ENCODE results near the gene FOXP1. TPM values are rescaled to one million over a fixed set of nuclear protein-coding genes. Genes with fewer than 3 reads are reported as not detected.

FOXP1 gene
- 100 to 1,000 TPM; 441 to 620 (median 523) TPM for polyA plus RNA-seq (ENCODE audit: low read depth in 6 of 6)

DNA sequence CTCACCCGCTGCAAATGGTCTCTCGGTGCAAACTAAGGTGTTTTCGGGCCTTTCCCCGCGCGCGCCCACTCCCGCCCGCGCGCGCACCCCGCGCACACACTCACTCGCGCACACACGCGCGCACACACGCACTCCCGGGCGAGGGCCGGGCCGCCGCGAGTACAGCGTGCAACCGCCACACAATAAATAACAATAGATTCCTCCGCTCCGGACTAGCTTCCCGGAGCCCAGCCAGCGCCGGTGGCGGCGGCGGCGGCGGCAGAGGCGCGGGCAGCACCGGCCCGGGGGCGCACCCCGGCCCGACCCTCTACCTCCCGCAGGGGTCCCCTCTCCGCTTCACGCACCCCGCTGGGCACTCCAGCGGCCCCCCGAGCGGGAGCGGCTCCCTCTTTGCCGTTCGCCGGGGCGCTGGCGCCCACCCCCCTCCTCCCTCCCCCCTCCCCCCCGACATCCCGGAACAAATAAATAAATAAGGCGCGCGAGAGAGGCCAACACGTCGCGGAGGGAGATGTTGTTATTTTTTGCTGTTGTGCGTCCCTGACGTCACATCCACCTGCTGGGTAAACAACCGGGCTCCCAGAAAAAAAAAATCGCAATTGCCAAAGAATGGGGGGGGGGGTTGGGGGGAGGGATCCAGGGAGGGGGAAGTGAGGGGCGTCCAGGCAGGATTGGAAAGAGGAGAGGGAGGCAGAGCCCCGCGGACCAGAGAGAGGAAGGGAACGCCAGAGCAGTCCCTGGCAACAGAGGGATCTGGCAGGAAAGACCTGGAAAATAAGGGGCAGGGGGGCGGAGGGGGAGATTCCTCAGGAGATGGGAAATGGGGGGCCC is at the start of gene FOXP1:
FOXP1 (minus strand) TSS at position 163 of the 828 bp plus-strand sequence. CDS start 385,347 bp downstream, outside the sequence.
- ATAC-seq (ENCODE audit: low read depth in 2 of 2) (peak; percentile 51 to 52), DNase-seq (peak; percentile 72)
- Mint-ChIP-seq H3K4me3 (peak within 1 kb of the TSS; percentile 97 to 100 (median 99)), H3K27me3 (no peaks in the 10 kb centered on the region), H3K9me3 (no peaks in the 10 kb centered on the region), H3K36me3 (peaks cover 0 to 9% of the 10 kb centered on the region in 2 donors), H3K27ac (peak within 1 kb of the TSS; percentile 97 to 100 (median 99)), H3K4me1 (peaks cover 24 to 52% (median 42%) of the 10 kb centered on the region in 3 donors)

DNA sequence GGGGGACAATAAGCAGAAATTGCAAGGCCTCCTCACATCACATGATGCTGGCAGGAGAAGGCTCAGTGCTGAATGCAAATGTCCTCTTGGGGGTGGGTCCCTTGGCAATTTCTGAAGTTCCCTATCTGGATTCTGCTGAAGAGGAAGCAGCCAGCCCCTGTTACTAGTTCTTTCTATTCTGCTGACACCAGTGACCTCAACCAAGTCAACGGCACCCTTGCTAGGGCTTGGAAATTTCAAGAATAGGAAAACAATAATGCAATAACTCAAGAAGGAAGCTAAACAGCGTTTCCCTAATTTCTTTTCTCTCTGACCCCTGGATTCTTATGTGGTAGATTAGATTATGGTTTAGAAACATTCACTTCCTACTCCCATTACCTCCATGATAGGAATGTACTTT is 46.2 kb upstream of the FOXP1 start:
- Mint-ChIP-seq H3K4me1 (peaks cover 0 to 11% (median 9%) of the 10 kb centered on the region in 3 donors), H3K36me3 (no peaks in the 10 kb centered on the region), H3K9me3 (peaks cover 0 to 4% (median 0%) of the 10 kb centered on the region in 7 donors), H3K27ac (peak overlapping the region in 1 of 6 donors; percentile 21), H3K4me3 (peak overlapping the region in 1 of 8 donors; percentile 21), H3K27me3 (no peaks in the 10 kb centered on the region)
- ATAC-seq (ENCODE audit: low read depth in 2 of 2) (peak; percentile 71 to 93), DNase-seq (peak; percentile 19)

DNA sequence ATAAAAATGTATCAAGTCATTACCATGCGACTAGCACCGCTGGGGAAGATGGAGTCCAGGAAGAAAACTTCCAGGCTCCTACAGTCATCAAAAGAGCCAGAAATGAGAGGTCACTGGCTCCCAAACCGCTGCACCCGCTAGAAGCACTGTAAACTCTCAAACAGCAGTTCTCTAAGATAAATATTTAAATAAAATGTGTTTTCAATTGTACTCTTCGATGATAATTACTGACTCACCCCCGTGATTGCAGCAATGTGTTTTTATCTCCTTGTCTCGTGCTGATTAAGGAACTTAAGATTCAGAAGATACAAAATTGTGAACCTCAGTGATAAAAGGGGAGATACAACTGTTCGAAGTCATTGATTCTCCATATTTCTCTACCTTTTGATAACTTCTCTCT is 45.8 kb upstream of the FOXP1 start:
- H3K4me3 Mint-ChIP-seq, result peak overlapping the region in 1 of 8 donors; percentile 21
- DNase-seq (no peak), ATAC-seq (ENCODE audit: low read depth in 2 of 2) (no peak)
- peaks cover 0 to 11% (median 9%) of the 10 kb centered on the region in 3 donors for H3K4me1 Mint-ChIP-seq
- no peaks in the 10 kb centered on the region for H3K27me3 Mint-ChIP-seq
- H3K9me3 Mint-ChIP-seq, result peaks cover 0 to 4% (median 0%) of the 10 kb centered on the region in 7 donors
- H3K36me3 Mint-ChIP-seq, result no peaks in the 10 kb centered on the region
- H3K27ac Mint-ChIP-seq, result peak overlapping the region in 2 of 6 donors; percentile 21 to 54

DNA sequence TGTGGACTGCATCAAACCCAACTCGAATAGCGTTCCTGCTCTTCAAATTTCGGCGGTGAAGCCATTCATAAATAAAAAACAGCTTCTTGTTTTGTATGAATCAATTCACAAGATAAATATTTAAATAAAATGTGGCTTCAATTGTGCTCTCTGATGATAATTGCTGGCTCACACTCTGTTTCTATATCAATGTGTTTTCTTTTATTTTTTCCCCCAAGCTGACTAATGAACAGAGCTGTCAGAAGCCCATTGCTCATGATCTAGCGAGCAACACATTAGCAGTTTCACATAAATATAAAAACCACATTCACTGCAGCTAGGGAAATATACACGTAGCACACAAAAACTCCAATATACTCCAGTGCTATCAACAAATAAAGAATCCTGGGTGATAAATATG is 45.0 kb upstream of the FOXP1 start:
- ATAC-seq (ENCODE audit: low read depth in 2 of 2), result no peak
- Mint-ChIP-seq H3K4me3 (no peak overlapping the region), H3K27me3 (no peaks in the 10 kb centered on the region), H3K4me1 (peaks cover 0 to 11% (median 9%) of the 10 kb centered on the region in 3 donors), H3K9me3 (peaks cover 0 to 4% (median 0%) of the 10 kb centered on the region in 7 donors), H3K36me3 (no peaks in the 10 kb centered on the region), H3K27ac (peak overlapping the region in 1 of 6 donors; percentile 55)
- no peak for DNase-seq

DNA sequence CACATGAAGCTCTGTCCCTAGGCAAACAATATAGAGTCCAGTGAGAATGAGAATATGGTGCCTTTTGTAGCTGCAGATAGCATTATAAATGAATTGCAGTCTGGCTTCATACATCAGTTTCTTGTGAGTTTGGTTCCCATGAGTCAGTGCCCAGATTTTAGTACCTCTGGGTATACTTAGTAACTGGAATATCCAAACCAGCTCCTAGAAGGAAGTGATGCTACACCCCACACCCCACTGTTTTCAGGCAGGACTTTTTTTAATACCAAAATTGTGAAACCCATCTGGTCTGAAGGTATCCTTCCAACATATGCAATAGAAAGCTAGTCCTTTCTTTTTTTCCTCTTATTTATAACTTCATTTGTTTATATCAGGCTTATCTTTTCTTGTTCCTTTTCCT is 42.1 kb upstream of the FOXP1 start:
- Mint-ChIP-seq H3K36me3 (no peaks in the 10 kb centered on the region), H3K27ac (no peak overlapping the region), H3K4me1 (peaks cover 0 to 11% (median 9%) of the 10 kb centered on the region in 3 donors), H3K9me3 (peaks cover 0 to 4% (median 0%) of the 10 kb centered on the region in 7 donors), H3K27me3 (peaks cover 0 to 3% (median 0%) of the 10 kb centered on the region in 3 donors), H3K4me3 (no peak overlapping the region)
- ATAC-seq (ENCODE audit: low read depth in 2 of 2), result no peak
- no peak for DNase-seq

DNA sequence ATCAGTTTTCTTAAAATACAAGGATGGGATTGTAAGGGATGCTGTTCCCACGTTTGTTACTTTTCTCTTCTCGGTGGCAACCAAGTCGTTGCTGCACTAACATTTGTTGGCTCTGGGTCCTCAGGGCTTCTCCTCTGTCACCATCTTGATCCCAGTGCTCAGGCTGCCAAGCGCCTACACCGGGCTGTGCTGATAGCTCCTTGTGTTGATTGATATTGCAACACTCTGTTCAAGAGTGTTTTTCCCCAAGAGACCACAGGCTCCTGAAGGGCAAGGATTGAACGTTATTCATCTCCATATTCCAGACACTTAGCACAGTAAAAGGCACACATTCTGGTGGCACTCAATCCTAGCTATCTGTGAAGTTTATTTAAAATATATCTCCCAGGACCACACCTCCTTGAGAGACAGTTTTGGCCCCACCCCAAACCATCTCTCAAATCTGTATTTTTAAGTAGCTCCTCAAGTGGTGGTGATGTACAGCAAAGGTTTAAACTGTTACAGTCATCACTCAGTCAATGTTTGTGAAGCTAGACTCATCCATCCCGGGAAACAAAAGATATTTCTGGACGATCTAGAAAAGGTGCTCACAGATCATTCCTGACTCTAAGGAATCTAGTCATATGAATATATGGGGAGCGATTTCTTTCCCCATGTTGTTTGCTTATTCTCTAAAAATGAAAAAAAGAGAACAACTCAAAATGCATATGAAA is 38.5 kb upstream of the FOXP1 start:
- Mint-ChIP-seq H3K9me3 (peaks cover 0 to 4% (median 0%) of the 10 kb centered on the region in 7 donors), H3K4me3 (no peak overlapping the region), H3K27ac (no peak overlapping the region), H3K27me3 (peaks cover 0 to 3% (median 0%) of the 10 kb centered on the region in 3 donors), H3K36me3 (no peaks in the 10 kb centered on the region), H3K4me1 (peaks cover 0 to 4% (median 0%) of the 10 kb centered on the region in 3 donors)
- DNase-seq, result no peak
- ATAC-seq (ENCODE audit: low read depth in 2 of 2), result no peak

DNA sequence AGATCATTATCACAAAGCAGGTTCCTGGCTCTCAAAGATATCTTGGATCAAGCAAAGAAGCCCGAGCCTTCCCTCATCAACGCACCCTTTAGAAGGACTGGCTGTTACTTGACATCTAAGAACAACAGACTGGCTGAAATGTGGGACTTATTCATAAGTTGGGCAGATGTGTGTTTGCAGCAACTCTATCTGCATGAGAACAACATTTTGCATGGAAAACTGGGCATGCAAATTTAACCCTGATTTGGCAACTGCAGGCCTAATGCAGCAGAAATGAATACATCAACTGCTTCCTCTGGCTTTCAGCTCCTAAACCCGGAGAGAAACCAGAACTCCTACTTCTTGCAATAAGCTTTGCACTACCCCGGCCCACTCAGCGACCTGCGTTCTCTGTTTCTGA is 35.0 kb upstream of the FOXP1 start:
- H3K9me3 Mint-ChIP-seq, result peaks cover 0 to 2% (median 0%) of the 10 kb centered on the region in 7 donors
- H3K27ac Mint-ChIP-seq, result no peak overlapping the region
- no peak overlapping the region for H3K4me3 Mint-ChIP-seq
- H3K4me1 Mint-ChIP-seq, result peaks cover 4 to 11% (median 8%) of the 10 kb centered on the region in 3 donors
- H3K27me3 Mint-ChIP-seq, result peaks cover 0 to 3% (median 0%) of the 10 kb centered on the region in 3 donors
- DNase-seq (no peak), ATAC-seq (ENCODE audit: low read depth in 2 of 2) (no peak)
- no peaks in the 10 kb centered on the region for H3K36me3 Mint-ChIP-seq

DNA sequence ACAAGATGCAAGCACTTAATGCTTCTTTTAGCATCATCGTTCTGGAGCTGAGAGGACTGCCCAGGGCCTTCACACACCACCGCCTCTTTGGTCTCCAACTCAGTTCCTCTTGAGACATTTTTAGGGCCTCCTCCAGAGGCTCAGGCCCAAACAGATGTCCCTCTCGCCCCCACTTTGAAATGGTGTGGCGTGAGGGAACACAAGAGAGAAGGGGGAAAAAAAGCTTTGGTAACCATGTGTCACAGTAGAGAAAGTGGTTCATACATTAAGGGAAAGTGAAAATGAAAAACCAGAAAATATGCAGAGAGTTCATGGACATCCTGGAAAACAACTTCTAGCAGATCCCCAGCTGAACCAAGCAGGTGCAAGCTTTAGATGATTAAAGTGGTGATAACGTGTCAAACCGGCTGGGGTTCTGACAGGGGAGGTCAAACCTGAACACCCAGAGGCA is 33.1 kb upstream of the FOXP1 start:
- peaks cover 4 to 11% (median 8%) of the 10 kb centered on the region in 3 donors for H3K4me1 Mint-ChIP-seq
- no peak for DNase-seq
- H3K27me3 Mint-ChIP-seq, result no peaks in the 10 kb centered on the region
- no peak for ATAC-seq (ENCODE audit: low read depth in 2 of 2)
- H3K36me3 Mint-ChIP-seq, result no peaks in the 10 kb centered on the region
- H3K27ac Mint-ChIP-seq, result peak overlapping the region in 1 of 6 donors; percentile 48
- peaks cover 0 to 6% (median 0%) of the 10 kb centered on the region in 7 donors for H3K9me3 Mint-ChIP-seq
- no peak overlapping the region for H3K4me3 Mint-ChIP-seq

DNA sequence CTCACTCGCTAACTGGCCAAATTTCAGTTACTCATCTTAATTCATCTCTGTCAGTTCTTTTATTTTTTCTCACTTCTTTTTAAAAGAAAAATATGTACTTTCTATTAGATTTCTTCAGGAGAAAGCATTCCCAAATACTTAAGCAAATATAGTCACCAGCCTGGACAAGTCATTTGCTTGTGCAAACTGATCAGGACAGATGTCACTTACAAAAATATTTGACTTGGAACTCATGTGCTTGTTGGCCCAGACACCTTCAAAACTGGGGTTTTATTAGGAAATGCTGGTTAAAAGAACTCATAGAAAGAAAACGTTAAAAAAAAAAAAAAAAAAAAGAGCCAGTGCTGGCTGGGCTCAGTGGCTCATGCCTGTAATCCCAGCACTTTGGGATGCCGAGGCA is 31.3 kb upstream of the FOXP1 start:
- Mint-ChIP-seq H3K4me1 (peaks cover 4 to 11% (median 8%) of the 10 kb centered on the region in 3 donors), H3K9me3 (peaks cover 0 to 9% (median 0%) of the 10 kb centered on the region in 7 donors), H3K4me3 (no peak overlapping the region), H3K27me3 (no peaks in the 10 kb centered on the region), H3K36me3 (no peaks in the 10 kb centered on the region), H3K27ac (no peak overlapping the region)
- ATAC-seq (ENCODE audit: low read depth in 2 of 2) (no peak), DNase-seq (no peak)

DNA sequence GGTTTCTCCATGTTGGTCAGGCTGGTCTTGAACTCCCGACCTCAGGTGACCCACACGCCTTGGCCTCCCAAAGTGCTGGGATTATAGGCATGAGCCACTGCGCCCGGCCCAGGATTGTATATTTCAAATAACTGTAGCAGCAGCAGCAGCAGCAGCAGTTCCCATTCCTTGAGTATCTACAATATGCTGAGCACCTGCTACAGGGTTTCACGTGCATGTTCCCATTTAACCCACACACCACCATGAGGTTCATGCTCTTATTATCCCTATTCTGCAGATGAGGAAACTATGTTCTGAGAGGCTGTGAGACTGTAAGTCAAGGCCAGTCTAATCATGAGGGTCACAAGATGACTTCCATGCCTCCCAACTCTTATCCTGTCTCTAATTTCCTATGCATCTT is 30.9 kb upstream of the FOXP1 start:
- Mint-ChIP-seq H3K9me3 (peaks cover 0 to 9% (median 0%) of the 10 kb centered on the region in 7 donors), H3K4me3 (no peak overlapping the region), H3K27me3 (no peaks in the 10 kb centered on the region), H3K4me1 (peaks cover 4 to 11% (median 8%) of the 10 kb centered on the region in 3 donors), H3K36me3 (no peaks in the 10 kb centered on the region), H3K27ac (peak overlapping the region in 1 of 6 donors; percentile 33)
- ATAC-seq (ENCODE audit: low read depth in 2 of 2), result no peak
- no peak for DNase-seq

DNA sequence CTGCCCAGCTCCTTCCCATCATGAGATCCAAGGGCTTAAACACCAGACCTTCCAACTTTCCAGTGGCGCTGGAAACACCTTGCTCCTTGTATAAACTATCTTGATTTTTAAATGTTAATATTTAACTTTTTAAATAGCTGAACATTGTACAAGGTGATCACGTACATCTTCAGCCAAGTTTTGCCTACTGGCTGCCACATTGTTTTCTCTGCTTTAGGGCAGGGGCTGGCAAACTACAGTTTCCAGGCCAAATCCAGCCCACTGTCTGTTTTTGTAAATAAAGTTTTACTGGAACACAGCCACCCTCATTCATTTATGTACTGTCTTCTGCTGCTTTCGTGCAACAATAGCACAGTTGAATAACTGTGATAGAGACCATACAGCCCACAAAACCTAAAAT is 27.6 kb upstream of the FOXP1 start:
- H3K9me3 Mint-ChIP-seq, result peaks cover 3 to 26% (median 11%) of the 10 kb centered on the region in 7 donors
- H3K4me3 Mint-ChIP-seq, result no peak overlapping the region
- H3K4me1 Mint-ChIP-seq, result peaks cover 0 to 2% (median 0%) of the 10 kb centered on the region in 3 donors
- no peak overlapping the region for H3K27ac Mint-ChIP-seq
- peaks cover 5 to 8% of the 10 kb centered on the region in 2 donors for H3K36me3 Mint-ChIP-seq
- H3K27me3 Mint-ChIP-seq, result no peaks in the 10 kb centered on the region
- DNase-seq, result no peak
- no peak for ATAC-seq (ENCODE audit: low read depth in 2 of 2)

DNA sequence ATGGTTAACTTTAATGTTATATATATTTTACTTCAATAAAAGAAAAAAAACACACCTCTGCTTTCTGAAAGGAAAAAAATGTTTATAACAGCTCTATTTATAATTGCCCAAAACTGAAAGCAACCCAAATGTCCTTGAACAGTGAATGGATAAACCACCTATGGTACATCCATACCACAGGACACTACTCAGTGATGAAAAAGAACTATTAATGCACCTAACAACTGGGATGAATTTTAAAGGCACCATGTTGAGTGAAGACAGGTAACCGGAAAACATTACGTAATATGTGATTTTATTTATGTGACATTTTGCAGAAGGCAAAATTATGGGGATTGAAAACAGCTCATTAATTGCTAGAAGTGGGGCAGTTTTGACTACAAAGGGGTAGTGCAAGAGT is 23.8 kb upstream of the FOXP1 start:
- no peak for DNase-seq
- Mint-ChIP-seq H3K9me3 (peaks cover 3 to 29% (median 13%) of the 10 kb centered on the region in 7 donors), H3K4me1 (no peaks in the 10 kb centered on the region), H3K27ac (no peak overlapping the region), H3K4me3 (no peak overlapping the region), H3K36me3 (peaks cover 5 to 8% of the 10 kb centered on the region in 2 donors), H3K27me3 (peaks cover 0 to 1% (median 0%) of the 10 kb centered on the region in 3 donors)
- ATAC-seq (ENCODE audit: low read depth in 2 of 2), result no peak

DNA sequence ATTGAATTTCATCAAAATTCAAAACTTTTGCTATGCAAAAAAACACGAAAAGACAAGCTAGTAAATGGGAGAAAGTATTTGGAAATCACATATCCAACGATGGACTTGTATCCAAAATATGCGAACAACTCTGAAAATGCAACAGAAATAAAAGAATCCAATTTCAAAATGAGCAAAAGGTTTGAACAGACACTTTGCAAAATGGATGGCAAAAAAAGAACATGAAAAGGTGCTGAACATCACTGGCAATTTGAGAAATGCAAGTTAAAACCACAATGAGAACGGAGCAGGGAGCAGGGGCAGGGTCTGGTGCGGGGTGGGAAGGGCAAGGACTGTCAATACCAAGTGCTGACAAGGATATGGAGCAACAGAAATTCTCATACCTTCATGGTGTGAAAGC is 23.1 kb upstream of the FOXP1 start:
- H3K27ac Mint-ChIP-seq, result no peak overlapping the region
- peaks cover 0 to 9% (median 8%) of the 10 kb centered on the region in 3 donors for H3K27me3 Mint-ChIP-seq
- ATAC-seq (ENCODE audit: low read depth in 2 of 2) (no peak), DNase-seq (no peak)
- H3K4me3 Mint-ChIP-seq, result no peak overlapping the region
- no peaks in the 10 kb centered on the region for H3K4me1 Mint-ChIP-seq
- H3K36me3 Mint-ChIP-seq, result peaks cover 6 to 8% of the 10 kb centered on the region in 2 donors
- H3K9me3 Mint-ChIP-seq, result peaks cover 3 to 23% (median 13%) of the 10 kb centered on the region in 7 donors

Measured in naive B cell (primary cell).